Neural cell (in vitro differentiated cells): Measurements from ENCODE around the gene PROCA1. TPM values are rescaled to one million over a fixed set of nuclear protein-coding genes. Genes with fewer than 3 reads are reported as not detected.

ENCODE experiments used
- H2AFZ ChIP-seq: fragments of 200-600, 300-800 bp; sonication (generic), shearing (Covaris generic); 2 replicates; pipeline ENCODE4 v1.6.0; 2014; ENCODE audit warnings: low read depth, mild to moderate bottlenecking, antibody characterized with exemption, low read length, moderate library complexity
- H3F3A ChIP-seq: fragments of 200-600 bp; shearing (Covaris generic); 2 replicates; pipeline ENCODE4 v1.6.1; 2016; ENCODE audit warnings: mild to moderate bottlenecking, moderate library complexity, mixed read lengths, antibody characterized with exemption, low read length; ENCODE audit not compliant: insufficient read depth, poor library complexity, severe bottlenecking
- H3K27ac ChIP-seq: fragments of 200-600, 300-800 bp; sonication (generic), shearing (Covaris generic); 2 replicates; pipeline ENCODE4 v1.5.1; 2014; ENCODE audit warnings: mild to moderate bottlenecking, low read length, moderate library complexity
- H3K27me3 ChIP-seq: fragments of 300-800, 200-600 bp; sonication (generic), shearing (Covaris generic); 2 replicates; pipeline ENCODE4 v1.6.0; 2014; ENCODE audit warnings: mild to moderate bottlenecking, low read depth, low read length, moderate library complexity; ENCODE audit not compliant: insufficient read depth
- H3K36me3 ChIP-seq: fragments of 300-800, 200-600 bp; sonication (generic), shearing (Covaris generic); 2 replicates; pipeline ENCODE4 v1.5.1; 2014; ENCODE audit warnings: mild to moderate bottlenecking, antibody characterized with exemption, low read length, moderate library complexity; ENCODE audit not compliant: insufficient read depth
- H3K4me2 ChIP-seq: fragments of 300-800, 200-600 bp; sonication (generic), shearing (Covaris generic); 2 replicates; pipeline ENCODE4 v1.6.0; 2014; ENCODE audit warnings: mild to moderate bottlenecking, low read length
- H3K4me3 ChIP-seq: fragments of 300-800, 200-600 bp; sonication (generic), shearing (Covaris generic); 2 replicates; pipeline ENCODE4 v1.5.1; 2014; ENCODE audit warnings: mild to moderate bottlenecking, low read length, moderate library complexity
- H3K79me2 ChIP-seq: fragments of 200-600 bp; shearing (Covaris generic); replicated peaks from 2 replicates; pipeline ENCODE4 v1.6.0; 2014; ENCODE audit warnings: mild to moderate bottlenecking, low read length, moderate library complexity; ENCODE audit not compliant: insufficient read depth
- H3K9ac ChIP-seq: fragments of 300-800, 200-600 bp; sonication (generic), shearing (Covaris generic); 2 replicates; pipeline ENCODE4 v1.6.1; 2016; ENCODE audit warnings: mild to moderate bottlenecking, low read length, mixed read lengths
- H3K9me2 ChIP-seq: fragments of 200-600 bp; shearing (Covaris generic); 2 replicates; pipeline ENCODE4 v1.6.1; 2016; ENCODE audit warnings: mild to moderate bottlenecking, low read length, mixed read lengths; ENCODE audit not compliant: insufficient read depth
- H3K9me3 ChIP-seq: fragments of 200-600, 300-800 bp; sonication (generic), shearing (Covaris generic); 2 replicates; pipeline ENCODE4 v1.6.1; 2016; ENCODE audit warnings: mild to moderate bottlenecking, mixed run types, low read length, moderate library complexity, mixed read lengths
- H4K20me1 ChIP-seq: fragments of 200-600 bp; shearing (Covaris generic); 2 replicates; pipeline ENCODE4 v1.6.1; 2016; ENCODE audit warnings: mild to moderate bottlenecking, mixed run types; ENCODE audit not compliant: insufficient read depth
- CTCF ChIP-seq: fragments of 450-650 bp; IDR thresholded peaks from 2 replicates; pipeline ENCODE4 v1.5.1; 2014; ENCODE audit warnings: antibody characterized with exemption, mild to moderate bottlenecking, moderate library complexity; ENCODE audit not compliant: poor library complexity, severe bottlenecking
- EP300 ChIP-seq: fragments of 450-650 bp; conservative IDR thresholded peaks from 2 replicates; pipeline ENCODE4 v1.6.1; 2014; ENCODE audit warnings: antibody characterized with exemption, mild to moderate bottlenecking, moderate library complexity; ENCODE audit not compliant: poor library complexity, severe bottlenecking
- EZH2 ChIP-seq: fragments of 200-600, 300-800 bp; shearing (Covaris generic), sonication (generic); IDR thresholded peaks from 2 replicates; pipeline ENCODE4 v1.6.1; 2014; ENCODE audit warnings: antibody characterized with exemption, low read length, borderline replicate concordance, mild to moderate bottlenecking; ENCODE audit not compliant: insufficient read depth, poor library complexity, severe bottlenecking
- MXI1 ChIP-seq: fragments of 450-650 bp; conservative IDR thresholded peaks from 2 replicates; pipeline ENCODE4 v1.6.1; 2014; ENCODE audit warnings: antibody characterized with exemption, mild to moderate bottlenecking; ENCODE audit not compliant: poor library complexity, severe bottlenecking
- POLR2AphosphoS5 ChIP-seq: IDR thresholded peaks from 2 replicates; pipeline ENCODE4 v1.6.1; 2012
- RAD21 ChIP-seq: fragments of 450-650 bp; conservative IDR thresholded peaks from 2 replicates; pipeline ENCODE4 v1.6.1; 2014; ENCODE audit warnings: antibody characterized with exemption, mild to moderate bottlenecking, moderate library complexity
- REST ChIP-seq: IDR thresholded peaks from 2 replicates; pipeline ENCODE4 v1.6.1; 2012; ENCODE audit warnings: borderline replicate concordance
- SMC3 ChIP-seq: fragments of 450-650 bp; conservative IDR thresholded peaks from 2 replicates; pipeline ENCODE4 v1.6.1; 2014; ENCODE audit warnings: antibody characterized with exemption, mild to moderate bottlenecking, moderate library complexity; ENCODE audit not compliant: poor library complexity
- TAF1 ChIP-seq: IDR thresholded peaks from 2 replicates; pipeline ENCODE4 v1.6.1; 2012; ENCODE audit warnings: low read depth
- polyA plus RNA-seq: library from polyadenylated mRNA; depleted of rRNA; stranded (reverse); fragments of >200 nt; gene quantifications from 2 replicates; pipeline ENCODE4 v1.2.3, GENCODE V29; 2014

The PROCA1 gene
- polyA plus RNA-seq, 1 donor from 2014 or later, result 20.7 TPM

DNA sequence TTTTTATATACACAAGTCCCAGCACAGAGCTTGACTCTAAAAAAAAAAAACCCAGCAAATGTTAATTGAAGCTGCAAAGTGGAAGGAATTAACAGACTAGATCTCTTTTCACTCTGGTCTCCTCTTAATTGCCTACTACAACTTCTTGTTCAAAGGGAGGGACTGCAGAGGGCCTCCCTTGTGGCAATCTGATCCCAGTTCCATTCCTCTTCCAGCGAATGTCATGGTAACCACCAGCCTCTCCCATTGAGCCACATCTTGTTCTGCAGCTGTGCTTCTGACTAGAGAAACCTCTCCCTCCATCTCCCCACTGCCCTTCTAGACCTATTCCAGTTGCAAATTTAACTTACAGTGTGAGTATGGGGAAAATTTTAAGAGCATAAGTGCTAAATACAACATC, 43.8 kb downstream of the PROCA1 start:
- H3K9me3 ChIP-seq, result no peaks in the 10 kb centered on the region
- H3K27me3 ChIP-seq, result no peaks in the 10 kb centered on the region
- TF ChIP-seq REST, result no peak
- TF ChIP-seq RAD21, result no peak
- H3K79me2 ChIP-seq, result peaks cover 46% of the 10 kb centered on the region
- H4K20me1 ChIP-seq, result peaks cover 4% of the 10 kb centered on the region
- no peak overlapping the region for H3K4me2 ChIP-seq
- no peak overlapping the region for H3K4me3 ChIP-seq
- H3K36me3 ChIP-seq, result peaks cover 11% of the 10 kb centered on the region
- no peaks in the 10 kb centered on the region for H3K9me2 ChIP-seq
- no peak overlapping the region for H2AFZ ChIP-seq
- H3F3A ChIP-seq, result no peaks in the 10 kb centered on the region
- no peak overlapping the region for H3K27ac ChIP-seq
- H3K9ac ChIP-seq, result no peak overlapping the region

DNA sequence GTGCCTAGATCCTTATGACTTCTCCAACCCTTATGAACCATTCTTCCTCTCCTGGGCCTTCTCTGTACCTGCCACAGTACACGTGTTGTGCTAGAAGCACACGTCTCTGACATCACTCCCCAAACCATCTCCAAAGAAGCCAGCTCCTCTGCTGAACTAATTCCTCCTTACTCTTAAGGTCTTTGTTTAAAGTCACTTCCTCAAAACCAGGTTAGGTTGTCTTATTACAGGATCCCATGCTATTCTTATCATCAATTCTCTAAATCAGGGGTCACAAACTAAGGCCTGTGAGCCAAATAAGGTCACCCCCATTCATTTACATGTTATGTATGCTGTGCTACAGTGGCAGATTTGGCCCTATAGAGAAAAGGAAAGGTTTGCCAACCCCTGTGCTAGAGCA, 45.7 kb downstream of the PROCA1 start:
- Histone ChIP-seq H3K36me3 (peaks cover 7% of the 10 kb centered on the region), H3K4me3 (no peak overlapping the region), H2AFZ (no peak overlapping the region), H3K27me3 (no peaks in the 10 kb centered on the region), H3K79me2 (peaks cover 62% of the 10 kb centered on the region), H3F3A (no peaks in the 10 kb centered on the region), H4K20me1 (peaks cover 4% of the 10 kb centered on the region), H3K9me3 (no peaks in the 10 kb centered on the region), H3K9me2 (no peaks in the 10 kb centered on the region), H3K27ac (no peak overlapping the region), H3K4me2 (no peak overlapping the region), H3K9ac (no peak overlapping the region)
- no peak for TF ChIP-seq CTCF
- no peak for TF ChIP-seq REST
- no peak for TF ChIP-seq TAF1
- no peak for TF ChIP-seq POLR2AphosphoS5
- TF ChIP-seq EP300, result no peak
- no peak for TF ChIP-seq MXI1
- no peak for TF ChIP-seq RAD21
- TF ChIP-seq SMC3, result no peak
- no peak for TF ChIP-seq EZH2
